DOHH2 (cell line): ENCODE data around the gene MYEF2.

ENCODE experiments used
- EZH2phosphoT487 ChIP-seq: fragments of 200-600 bp; sonication (generic); IDR thresholded peaks from 2 replicates; pipeline ENCODE4 v1.6.1; 2017; ENCODE audit warnings: borderline replicate concordance, mild to moderate bottlenecking, antibody characterized with exemption, low read length, moderate library complexity, mixed read lengths
- TF ChIP-seq, protein P1 (sequence below): fragments of 200-600 bp; sonication (generic); IDR thresholded peaks from one replicate; pipeline ENCODE4 v1.5.1; 2014; ENCODE audit warnings: antibody characterized with exemption, mild to moderate bottlenecking, low read depth, low read length; ENCODE audit not compliant: poor library complexity, severe bottlenecking

DNA sequence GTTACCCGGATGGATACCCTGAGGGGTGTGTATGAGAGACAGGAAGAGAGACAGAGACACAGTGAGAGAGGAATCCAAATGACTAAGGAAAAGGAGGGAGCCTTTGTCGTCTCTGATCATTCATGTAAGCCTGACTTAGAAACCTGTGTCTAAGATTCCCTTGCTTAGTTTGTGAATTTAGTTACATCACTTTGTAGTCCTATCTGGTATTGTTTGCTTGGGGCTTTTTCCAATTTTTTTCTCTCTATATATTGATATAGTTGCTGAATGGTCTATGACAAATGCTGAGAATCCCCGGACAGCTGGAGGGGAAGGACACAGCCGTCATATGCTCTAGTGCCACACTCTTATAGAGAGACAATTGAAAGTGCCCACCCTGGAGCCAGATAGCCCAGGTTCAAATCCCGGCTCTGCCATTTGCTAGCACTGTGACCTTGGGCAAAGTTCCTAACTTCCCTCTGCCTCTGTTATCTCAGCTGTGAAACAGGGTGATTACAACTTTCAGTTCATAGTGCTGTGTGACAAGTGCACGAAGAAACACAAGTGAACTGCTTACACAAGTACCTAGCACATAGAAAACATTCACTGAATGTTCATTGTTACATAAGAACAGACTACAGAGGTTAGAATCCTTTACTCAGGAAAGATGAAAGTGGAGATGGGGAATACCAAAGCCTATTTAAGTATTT lies 51.3 kb downstream of the MYEF2 start:
- TF ChIP-seq, protein P1, sequence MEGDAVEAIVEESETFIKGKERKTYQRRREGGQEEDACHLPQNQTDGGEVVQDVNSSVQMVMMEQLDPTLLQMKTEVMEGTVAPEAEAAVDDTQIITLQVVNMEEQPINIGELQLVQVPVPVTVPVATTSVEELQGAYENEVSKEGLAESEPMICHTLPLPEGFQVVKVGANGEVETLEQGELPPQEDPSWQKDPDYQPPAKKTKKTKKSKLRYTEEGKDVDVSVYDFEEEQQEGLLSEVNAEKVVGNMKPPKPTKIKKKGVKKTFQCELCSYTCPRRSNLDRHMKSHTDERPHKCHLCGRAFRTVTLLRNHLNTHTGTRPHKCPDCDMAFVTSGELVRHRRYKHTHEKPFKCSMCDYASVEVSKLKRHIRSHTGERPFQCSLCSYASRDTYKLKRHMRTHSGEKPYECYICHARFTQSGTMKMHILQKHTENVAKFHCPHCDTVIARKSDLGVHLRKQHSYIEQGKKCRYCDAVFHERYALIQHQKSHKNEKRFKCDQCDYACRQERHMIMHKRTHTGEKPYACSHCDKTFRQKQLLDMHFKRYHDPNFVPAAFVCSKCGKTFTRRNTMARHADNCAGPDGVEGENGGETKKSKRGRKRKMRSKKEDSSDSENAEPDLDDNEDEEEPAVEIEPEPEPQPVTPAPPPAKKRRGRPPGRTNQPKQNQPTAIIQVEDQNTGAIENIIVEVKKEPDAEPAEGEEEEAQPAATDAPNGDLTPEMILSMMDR, result no peak
- no peak for TF ChIP-seq EZH2phosphoT487
